GM18867 (cell line): ENCODE measurements around the gene CT83.

Experiments used
- ATAC-seq: cut with Tn5 transposase; IDR thresholded peaks from one replicate; pipeline ENCODE4 v1.9.1; 2021; ENCODE audit warnings: mild to moderate bottlenecking, moderate library complexity; ENCODE audit not compliant: unreplicated experiment

Gene CT83, protein sequence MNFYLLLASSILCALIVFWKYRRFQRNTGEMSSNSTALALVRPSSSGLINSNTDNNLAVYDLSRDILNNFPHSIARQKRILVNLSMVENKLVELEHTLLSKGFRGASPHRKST

DNA sequence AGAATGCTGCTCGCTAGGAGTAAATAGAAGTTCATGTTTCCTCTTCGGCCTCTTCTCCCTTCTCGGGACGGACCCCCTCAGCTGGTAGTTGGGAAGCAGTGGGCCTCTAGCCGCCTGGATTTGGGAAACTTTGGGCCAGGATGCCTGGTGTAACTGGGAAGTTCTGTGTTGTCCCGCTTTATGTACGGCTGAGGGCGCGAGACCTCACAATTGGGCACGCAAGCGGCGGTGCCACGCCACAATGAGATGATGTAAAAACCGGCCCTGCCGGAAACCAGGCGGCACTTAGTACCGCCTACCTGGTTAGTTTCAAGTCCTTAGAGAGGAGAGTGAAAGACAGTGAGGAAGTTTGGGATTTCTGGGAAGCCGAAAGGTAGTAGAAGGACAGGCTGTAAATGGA, at the start of gene CT83:
Gene CT83 (minus strand): TSS at position 155 of the 400 bp plus-strand sequence. CDS start 120 bp downstream, at position 35.
- no peak for ATAC-seq

DNA sequence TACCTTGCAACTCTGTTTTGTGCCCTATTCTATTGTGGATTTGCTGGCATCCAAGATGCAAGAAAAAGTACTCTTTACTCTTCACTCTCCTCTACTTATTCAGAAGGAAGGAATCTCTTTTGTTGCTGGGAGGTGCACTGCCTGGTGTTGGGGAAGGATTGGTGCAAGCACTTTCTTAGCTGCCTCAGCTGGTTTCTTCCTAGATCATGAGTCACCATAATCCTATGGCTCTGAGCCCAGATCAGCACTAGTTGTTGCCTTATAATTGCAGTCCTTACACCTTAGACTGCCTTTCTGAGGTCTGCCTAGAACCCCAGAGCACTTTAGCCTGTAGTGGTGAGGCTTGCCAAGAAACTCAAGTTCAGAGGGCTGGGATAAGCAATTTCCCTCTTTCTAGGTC, 37.0 kb upstream of the CT83 start:
- ATAC-seq = no peak

DNA sequence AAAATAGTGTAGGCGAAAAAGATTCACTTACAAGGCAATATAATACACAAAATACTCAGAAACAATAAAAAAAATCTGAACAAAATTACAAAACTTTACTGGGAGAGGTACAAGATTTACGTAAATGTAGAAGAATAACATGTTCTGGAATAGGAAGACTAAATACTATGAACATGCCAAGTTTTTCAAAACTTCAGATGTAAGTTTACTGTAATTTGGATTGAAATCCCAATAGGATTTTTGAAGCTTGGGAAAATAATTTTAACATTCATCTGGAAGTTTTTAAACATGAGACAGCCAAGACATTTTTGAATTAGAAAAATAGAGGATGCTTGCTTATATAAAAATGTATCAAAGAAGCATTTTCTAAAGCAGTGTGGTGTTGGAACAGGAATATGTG, 30.5 kb upstream of the CT83 start:
- ATAC-seq = no peak

DNA sequence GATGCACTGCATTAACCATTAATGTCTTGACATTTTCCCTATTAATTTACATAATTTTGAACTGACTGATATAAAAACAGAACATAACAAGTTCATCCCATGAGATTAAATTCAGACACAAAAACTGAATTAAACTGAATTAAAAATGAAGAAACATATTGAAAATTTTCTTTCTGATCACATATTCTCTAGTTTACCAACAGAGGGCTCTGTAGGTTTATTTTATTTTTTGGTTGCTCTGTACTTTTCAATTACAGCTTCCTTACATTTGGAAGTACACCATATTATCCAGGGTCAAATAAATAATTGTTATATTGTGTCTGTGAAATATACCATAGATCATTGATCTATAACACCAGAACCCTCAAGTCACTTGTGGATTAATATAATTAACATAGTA, 27.3 kb upstream of the CT83 start:
- no peak for ATAC-seq

DNA sequence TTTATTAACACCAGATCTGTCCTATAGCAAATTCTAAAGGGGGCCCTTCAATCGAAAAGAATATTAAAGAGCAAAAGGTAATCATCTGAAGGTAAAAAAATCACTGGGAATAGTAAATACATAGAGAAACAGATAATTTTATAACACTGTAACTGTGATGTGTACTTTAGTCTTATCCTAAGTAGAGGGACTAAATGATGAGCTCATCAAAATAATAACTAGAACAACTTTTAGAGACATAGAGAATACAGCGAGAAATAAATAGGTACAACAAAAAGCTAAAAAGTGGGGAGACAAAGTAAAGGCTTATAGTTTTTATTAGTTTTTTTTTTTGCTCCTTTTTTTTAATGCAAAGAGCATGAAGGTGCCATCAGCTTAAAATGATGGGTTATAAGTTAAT, 17.3 kb upstream of the CT83 start:
- ATAC-seq = no peak

DNA sequence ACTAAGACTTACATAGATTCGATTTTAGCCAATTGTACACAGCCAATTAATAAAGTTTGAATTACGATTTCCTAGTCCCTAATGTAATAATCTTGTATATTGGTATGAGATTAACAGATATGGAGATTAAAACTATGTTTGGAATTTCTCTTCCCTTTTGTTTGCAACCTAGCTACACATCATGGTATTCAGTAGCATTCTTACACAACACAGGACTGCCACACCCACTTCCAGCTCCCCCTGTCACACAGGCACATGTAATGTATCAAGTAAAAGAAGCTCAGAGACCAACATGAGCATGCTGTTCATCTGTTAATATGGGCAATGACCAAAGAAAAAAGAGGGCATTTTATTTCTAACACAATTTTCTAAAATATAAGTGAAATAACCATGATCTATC, 13.6 kb downstream of the CT83 start:
- no peak for ATAC-seq

DNA sequence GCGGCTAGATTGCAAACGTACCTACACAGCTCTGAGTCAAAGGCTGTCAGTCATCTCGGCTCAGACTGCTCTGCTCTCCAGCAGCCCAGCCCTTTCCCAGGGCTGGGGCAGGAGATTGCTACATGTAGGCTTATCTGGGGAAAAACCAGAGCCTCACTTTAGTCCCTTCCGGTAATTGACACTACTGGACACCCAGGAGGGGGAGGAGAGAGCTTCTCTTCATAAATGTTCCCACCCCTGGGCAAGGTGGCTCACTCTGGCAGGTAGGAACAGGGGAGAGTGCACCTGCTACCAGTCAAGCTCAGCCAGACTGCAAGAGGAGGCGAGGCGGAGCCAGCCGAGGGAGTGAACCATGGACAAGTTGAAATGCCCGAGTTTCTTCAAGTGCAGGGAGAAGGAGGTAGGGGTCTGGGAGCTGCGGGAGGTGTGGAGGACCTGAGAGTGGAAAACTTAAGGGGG, 26.4 kb downstream of the CT83 start, which contains the start of gene SLC6A14:
Gene SLC6A14 (plus strand): TSS at position 249 of the 459 bp plus-strand sequence. CDS start 104 bp downstream, at position 353.
- no peak for ATAC-seq

DNA sequence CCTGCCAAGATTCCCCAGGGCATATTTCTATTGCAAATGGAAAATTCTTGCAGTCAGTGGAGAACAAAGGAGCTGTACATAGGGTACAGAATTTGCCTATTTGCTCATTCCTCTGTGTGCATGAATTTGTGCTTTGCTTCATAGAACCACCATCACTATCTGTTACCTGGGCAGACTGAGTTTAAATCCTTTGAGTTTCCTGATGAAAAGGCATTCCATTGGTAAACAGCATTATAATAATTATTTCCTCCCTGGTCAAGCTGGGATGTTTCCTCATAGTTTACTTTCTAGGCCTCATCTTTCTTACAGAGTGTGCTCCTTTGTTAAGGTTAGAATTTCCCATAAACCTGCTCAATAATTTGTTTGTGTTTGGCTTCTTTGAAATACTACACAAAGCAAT, 27.2 kb downstream of the CT83 start:
- ATAC-seq = no peak

DNA sequence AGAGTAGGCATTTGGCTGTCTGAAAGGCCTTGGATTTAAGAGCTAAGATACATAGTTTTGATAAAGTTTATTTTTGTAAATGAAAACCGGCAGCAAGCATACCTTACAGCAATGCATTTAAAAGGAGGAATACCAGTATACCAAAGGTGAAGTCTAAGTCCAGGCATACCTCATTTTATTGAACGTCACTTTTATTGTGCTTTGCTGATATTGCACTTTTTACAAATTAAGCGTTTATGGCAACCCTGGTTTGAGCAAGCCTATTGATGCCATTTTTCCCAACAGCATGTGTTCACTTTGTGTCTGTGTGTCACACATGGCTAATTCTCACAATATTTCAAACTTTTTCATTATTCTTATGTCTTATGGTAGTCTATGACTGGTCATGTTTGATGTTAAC, 34.8 kb downstream of the CT83 start:
- ATAC-seq = no peak

DNA sequence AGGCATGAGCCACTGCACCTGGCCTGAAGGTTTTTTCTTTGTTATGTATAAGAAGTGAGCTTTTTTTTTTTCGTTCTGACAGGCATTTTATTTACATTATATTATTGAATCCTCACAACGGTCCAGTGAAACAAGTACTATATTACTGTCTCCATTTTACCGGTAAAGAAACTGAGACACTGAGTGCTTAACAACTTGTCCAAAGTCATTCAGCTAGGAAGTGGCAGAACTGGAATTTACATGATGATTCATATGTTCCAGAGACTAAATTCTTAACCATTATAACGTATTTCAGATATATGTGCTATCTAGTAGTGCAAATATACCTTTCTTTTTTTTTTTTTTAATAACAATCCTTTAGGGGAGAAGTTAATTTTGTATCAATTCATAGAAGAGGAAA, 44.8 kb downstream of the CT83 start:
- ATAC-seq = no peak

DNA sequence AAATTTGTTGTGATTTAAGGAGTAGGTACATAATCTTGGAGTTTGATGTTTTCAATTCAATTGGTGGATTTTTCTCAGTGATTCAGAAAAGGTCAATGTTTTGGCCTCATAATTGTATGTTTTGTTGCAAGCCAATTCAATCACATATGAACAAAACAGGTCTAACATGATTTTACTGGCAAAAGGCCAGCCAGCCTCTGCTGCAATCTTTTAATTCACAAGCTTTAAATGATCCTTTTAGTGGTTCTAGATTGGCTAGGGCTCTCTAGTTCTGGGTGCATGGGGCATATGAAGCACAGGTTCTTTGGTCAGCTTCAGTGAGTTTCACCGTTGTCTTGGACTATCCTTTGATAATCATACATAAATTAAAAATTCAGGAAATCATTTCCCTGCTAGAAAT, 45.6 kb downstream of the CT83 start:
- ATAC-seq = no peak

DNA sequence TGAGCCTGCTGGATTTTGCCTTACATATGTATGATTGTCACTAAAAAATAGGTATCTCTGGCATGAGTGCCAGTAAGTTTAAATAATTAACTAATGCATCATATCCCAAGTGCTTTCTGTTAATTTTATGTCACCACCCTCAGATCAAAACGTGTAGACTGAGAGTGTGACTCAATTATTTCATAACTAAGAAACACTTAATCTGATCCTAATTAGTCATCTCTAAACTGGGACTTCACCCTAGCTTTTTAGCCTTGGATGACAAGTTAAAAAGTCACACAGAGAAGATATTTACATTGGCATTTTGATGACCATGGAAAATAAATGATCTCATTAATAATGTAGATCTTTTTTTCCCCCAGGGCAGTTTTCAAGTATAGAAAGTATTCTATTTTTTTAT, 49.5 kb downstream of the CT83 start:
- ATAC-seq = no peak
